IMR-90 (cell line): ENCODE results near the gene RAD51D.

Source experiments
- CEBPB ChIP-seq: IDR thresholded peaks from 2 replicates; pipeline ENCODE4 v1.6.1; 2012; ENCODE audit warnings: low read depth, low read length, improper control_type of control experiment
- CHD1 ChIP-seq: IDR thresholded peaks from 2 replicates; pipeline ENCODE4 v1.6.1; 2012; ENCODE audit warnings: low read depth, low read length, improper control_type of control experiment
- ELK1 ChIP-seq: fragments of 150-350 bp; IDR thresholded peaks from 2 replicates; pipeline ENCODE4 v1.6.1; 2016; ENCODE audit warnings: low read depth, mild to moderate bottlenecking, low read length, moderate library complexity, borderline replicate concordance
- FOS ChIP-seq: fragments of 150-350 bp; IDR thresholded peaks from 2 replicates; pipeline ENCODE4 v1.6.1; 2016; ENCODE audit warnings: low read depth, low read length
- MAZ ChIP-seq: IDR thresholded peaks from 2 replicates; pipeline ENCODE4 v1.6.1; 2012; ENCODE audit warnings: low read depth, mild to moderate bottlenecking, low read length, improper control_type of control experiment, moderate library complexity, borderline replicate concordance
- MXI1 ChIP-seq: IDR thresholded peaks from 2 replicates; pipeline ENCODE4 v1.6.1; 2012; ENCODE audit warnings: low read depth, mild to moderate bottlenecking, low read length, moderate library complexity, borderline replicate concordance
- NFE2L2 ChIP-seq: fragments of 150-350 bp; IDR thresholded peaks from 2 replicates; pipeline ENCODE4 v1.6.1; 2016; ENCODE audit warnings: low read depth, mild to moderate bottlenecking, low read length
- POLR2A ChIP-seq: IDR thresholded peaks from 2 replicates; pipeline ENCODE4 v1.6.1; 2012; ENCODE audit warnings: mild to moderate bottlenecking, low read depth, low read length
- RAD21 ChIP-seq: IDR thresholded peaks from 2 replicates; pipeline ENCODE4 v1.6.1; 2012; ENCODE audit warnings: low read length, improper control_type of control experiment
- RCOR1 ChIP-seq: IDR thresholded peaks from 2 replicates; pipeline ENCODE4 v1.6.1; 2012; ENCODE audit warnings: mild to moderate bottlenecking, low read length, improper control_type of control experiment; ENCODE audit not compliant: insufficient replicate concordance
- RFX5 ChIP-seq: IDR thresholded peaks from 2 replicates; pipeline ENCODE4 v1.8.0; 2012; ENCODE audit warnings: low read depth, mild to moderate bottlenecking, low read length, moderate library complexity
- SMC3 ChIP-seq: fragments of 150-350 bp; IDR thresholded peaks from 2 replicates; pipeline ENCODE4 v1.6.1; 2016; ENCODE audit warnings: low read depth, mild to moderate bottlenecking, antibody characterized with exemption, low read length, moderate library complexity
- USF2 ChIP-seq: fragments of 150-350 bp; IDR thresholded peaks from 2 replicates; pipeline ENCODE4 v1.6.1; 2017; ENCODE audit warnings: mild to moderate bottlenecking, antibody characterized with exemption, low read length, low read depth
- TF ChIP-seq, protein P1 (sequence below): conservative IDR thresholded peaks from 2 replicates; pipeline ENCODE4 v1.5.1; 2012; ENCODE audit warnings: mild to moderate bottlenecking, low read depth, low read length, improper control_type of control experiment

- TF ChIP-seq, protein P1, sequence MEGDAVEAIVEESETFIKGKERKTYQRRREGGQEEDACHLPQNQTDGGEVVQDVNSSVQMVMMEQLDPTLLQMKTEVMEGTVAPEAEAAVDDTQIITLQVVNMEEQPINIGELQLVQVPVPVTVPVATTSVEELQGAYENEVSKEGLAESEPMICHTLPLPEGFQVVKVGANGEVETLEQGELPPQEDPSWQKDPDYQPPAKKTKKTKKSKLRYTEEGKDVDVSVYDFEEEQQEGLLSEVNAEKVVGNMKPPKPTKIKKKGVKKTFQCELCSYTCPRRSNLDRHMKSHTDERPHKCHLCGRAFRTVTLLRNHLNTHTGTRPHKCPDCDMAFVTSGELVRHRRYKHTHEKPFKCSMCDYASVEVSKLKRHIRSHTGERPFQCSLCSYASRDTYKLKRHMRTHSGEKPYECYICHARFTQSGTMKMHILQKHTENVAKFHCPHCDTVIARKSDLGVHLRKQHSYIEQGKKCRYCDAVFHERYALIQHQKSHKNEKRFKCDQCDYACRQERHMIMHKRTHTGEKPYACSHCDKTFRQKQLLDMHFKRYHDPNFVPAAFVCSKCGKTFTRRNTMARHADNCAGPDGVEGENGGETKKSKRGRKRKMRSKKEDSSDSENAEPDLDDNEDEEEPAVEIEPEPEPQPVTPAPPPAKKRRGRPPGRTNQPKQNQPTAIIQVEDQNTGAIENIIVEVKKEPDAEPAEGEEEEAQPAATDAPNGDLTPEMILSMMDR: no peak
- no peak for TF ChIP-seq RAD21
- no peak for TF ChIP-seq POLR2A
- no peak for TF ChIP-seq NFE2L2
- no peak for TF ChIP-seq MAZ
- TF ChIP-seq RFX5: no peak
- TF ChIP-seq USF2: no peak
- TF ChIP-seq SMC3: no peak
- no peak for TF ChIP-seq FOS
- TF ChIP-seq RCOR1: no peak
- no peak for TF ChIP-seq MXI1
- TF ChIP-seq CHD1: no peak
- no peak for TF ChIP-seq ELK1
- TF ChIP-seq CEBPB: no peak
Observed at GRCh38 chr17:35068249-35068648, 51.4 kb downstream of the RAD51D start.
